ENCODE results near the gene NR4A3. TPM values are rescaled to one million over a fixed set of nuclear protein-coding genes. Genes with fewer than 3 reads are reported as not detected.

NR4A3 gene
- polyA plus RNA-seq, 1 experiment: 2.3 TPM

DNA sequence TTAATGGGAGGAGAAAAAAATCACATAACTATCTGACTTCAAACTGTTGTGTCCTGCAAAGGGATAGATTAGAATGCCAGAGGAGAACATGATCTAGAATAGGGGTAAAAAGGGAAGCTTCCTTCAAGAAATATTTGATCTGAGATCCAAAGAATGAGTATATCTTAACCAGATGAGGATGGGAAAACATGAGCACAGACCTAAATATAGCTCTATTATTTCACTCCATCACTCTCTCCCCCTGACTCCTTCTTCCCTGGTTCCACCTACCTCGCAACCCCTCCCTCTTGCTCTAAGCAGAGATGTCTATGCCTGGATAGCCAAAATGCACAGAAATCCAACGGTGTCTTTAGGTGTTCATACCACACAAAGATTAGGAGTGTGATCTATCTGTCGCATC, 36.4 kb downstream of the NR4A3 start:
- no peak overlapping the region for H3K4me3 ChIP-seq (ENCODE audit: low read depth, low read length)
- no peaks in the 10 kb centered on the region for H3K36me3 ChIP-seq (ENCODE audit: control insufficient read depth, insufficient read depth, low read length)
- no peak for DNase-seq (ENCODE audit: low read depth)
- CTCF ChIA-PET: no interaction called here
- TF ChIP-seq, protein P1, sequence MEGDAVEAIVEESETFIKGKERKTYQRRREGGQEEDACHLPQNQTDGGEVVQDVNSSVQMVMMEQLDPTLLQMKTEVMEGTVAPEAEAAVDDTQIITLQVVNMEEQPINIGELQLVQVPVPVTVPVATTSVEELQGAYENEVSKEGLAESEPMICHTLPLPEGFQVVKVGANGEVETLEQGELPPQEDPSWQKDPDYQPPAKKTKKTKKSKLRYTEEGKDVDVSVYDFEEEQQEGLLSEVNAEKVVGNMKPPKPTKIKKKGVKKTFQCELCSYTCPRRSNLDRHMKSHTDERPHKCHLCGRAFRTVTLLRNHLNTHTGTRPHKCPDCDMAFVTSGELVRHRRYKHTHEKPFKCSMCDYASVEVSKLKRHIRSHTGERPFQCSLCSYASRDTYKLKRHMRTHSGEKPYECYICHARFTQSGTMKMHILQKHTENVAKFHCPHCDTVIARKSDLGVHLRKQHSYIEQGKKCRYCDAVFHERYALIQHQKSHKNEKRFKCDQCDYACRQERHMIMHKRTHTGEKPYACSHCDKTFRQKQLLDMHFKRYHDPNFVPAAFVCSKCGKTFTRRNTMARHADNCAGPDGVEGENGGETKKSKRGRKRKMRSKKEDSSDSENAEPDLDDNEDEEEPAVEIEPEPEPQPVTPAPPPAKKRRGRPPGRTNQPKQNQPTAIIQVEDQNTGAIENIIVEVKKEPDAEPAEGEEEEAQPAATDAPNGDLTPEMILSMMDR (IDR thresholded peaks at IDR 0.05; ENCODE audit: insufficient read depth, low read depth, low read length): no peak
- POLR2A ChIA-PET: no interaction called here
- H3K27me3 ChIP-seq (ENCODE audit: control insufficient read depth, insufficient read depth, low read length): no peaks in the 10 kb centered on the region

DNA sequence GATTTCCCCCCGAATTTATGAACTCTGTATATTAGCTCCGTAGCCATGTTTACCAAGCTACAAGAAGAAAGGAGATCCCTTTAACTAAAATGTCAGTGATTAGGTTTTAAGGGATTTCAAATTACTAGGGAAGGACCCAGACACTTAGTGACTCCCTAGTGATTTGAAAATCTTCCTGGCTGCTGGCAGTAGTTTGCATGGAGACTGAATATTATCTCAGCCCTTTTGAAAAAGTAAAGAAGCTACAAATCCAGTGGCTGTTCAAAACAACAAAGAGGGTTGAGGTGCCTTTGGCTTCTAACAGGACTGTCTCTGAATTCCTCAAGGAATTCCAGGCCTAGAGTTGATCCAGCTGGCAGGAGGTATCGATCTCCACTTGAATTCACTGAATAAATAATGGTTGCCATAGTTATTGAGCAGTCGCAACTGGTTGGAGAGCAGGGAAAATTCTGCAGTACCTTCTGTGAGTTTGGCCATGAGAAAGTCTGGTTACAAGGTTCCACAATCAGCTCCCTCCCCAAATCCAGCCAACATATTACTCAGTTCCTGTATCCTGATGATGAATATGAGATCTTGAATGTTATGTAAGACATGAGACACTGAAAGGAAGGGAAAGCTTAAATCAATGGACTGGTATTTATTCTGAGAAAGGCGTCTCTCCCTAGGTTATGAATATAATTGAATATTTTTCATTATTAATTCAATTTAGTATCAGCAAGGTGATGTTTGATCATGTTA, 37.7 kb downstream of the NR4A3 start:
- no peaks in the 10 kb centered on the region for H3K36me3 ChIP-seq (ENCODE audit: control insufficient read depth, insufficient read depth, low read length)
- no peaks in the 10 kb centered on the region for H3K27me3 ChIP-seq (ENCODE audit: control insufficient read depth, insufficient read depth, low read length)
- no peak overlapping the region for H3K4me3 ChIP-seq (ENCODE audit: low read depth, low read length)
- ChIA-PET POLR2A (no interaction called here), CTCF (interaction anchor here (0.8 to 1.7 kb wide), 4 partner anchors 8 to 628 kb away, joined by 3 to 5 read pairs (median 4); no protein-coding TSS in a partner anchor)
- no peak for DNase-seq (ENCODE audit: low read depth)
- TF ChIP-seq, protein P1 (IDR thresholded peaks at IDR 0.05; ENCODE audit: insufficient read depth, low read depth, low read length): no peak

DNA sequence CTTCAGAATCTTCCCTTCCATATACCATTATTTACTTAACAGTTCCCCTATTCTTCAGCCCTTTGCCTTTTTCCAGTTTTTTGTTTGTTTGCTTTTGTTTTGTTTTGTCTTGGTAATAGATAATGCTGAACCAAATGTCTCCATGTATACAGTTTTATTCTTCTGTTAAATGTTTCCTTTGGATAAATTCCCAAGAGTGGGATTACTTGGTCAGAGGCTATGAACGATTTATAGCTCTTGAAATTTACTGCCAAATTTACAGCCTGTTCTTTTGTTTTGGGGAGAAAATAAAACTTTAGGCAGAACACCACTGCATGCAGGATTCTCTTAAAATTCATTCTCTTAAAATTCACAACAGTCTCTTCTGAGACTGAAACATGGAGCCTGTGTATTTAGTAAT, 38.6 kb downstream of the NR4A3 start:
- TF ChIP-seq, protein P1 (IDR thresholded peaks at IDR 0.05; ENCODE audit: insufficient read depth, low read depth, low read length): no peak
- Histone ChIP-seq H3K4me3 (ENCODE audit: low read depth, low read length) (no peak overlapping the region), H3K27me3 (ENCODE audit: control insufficient read depth, insufficient read depth, low read length) (no peaks in the 10 kb centered on the region), H3K36me3 (ENCODE audit: control insufficient read depth, insufficient read depth, low read length) (no peaks in the 10 kb centered on the region)
- CTCF ChIA-PET: interaction anchor here (1.2 to 1.7 kb wide), 3 partner anchors 9 to 629 kb away, joined by 3 to 5 read pairs (median 4); no protein-coding TSS in a partner anchor
- DNase-seq (ENCODE audit: low read depth): no peak
- POLR2A ChIA-PET: no interaction called here

DNA sequence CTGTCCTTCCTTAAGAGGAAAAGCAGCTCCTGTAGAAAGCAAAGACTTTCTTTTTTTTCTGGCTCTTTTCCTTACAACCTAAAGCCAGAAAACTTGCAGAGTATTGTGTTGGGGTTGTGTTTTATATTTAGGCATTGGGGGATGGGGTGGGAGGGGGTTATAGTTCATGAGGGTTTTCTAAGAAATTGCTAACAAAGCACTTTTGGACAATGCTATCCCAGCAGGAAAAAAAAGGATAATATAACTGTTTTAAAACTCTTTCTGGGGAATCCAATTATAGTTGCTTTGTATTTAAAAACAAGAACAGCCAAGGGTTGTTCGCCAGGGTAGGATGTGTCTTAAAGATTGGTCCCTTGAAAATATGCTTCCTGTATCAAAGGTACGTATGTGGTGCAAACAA, 42.3 kb downstream of the NR4A3 start:
- Histone ChIP-seq H3K4me3 (ENCODE audit: low read depth, low read length) (no peak overlapping the region), H3K36me3 (ENCODE audit: control insufficient read depth, insufficient read depth, low read length) (no peaks in the 10 kb centered on the region), H3K27me3 (ENCODE audit: control insufficient read depth, insufficient read depth, low read length) (no peaks in the 10 kb centered on the region)
- ChIA-PET POLR2A (no interaction called here), CTCF (interaction anchor here (0.5 kb wide), 1 partner anchor 39 kb away, joined by 3 read pairs; no protein-coding TSS in a partner anchor)
- TF ChIP-seq, protein P1 (IDR thresholded peaks at IDR 0.05; ENCODE audit: insufficient read depth, low read depth, low read length): no peak
- no peak for DNase-seq (ENCODE audit: low read depth)

DNA sequence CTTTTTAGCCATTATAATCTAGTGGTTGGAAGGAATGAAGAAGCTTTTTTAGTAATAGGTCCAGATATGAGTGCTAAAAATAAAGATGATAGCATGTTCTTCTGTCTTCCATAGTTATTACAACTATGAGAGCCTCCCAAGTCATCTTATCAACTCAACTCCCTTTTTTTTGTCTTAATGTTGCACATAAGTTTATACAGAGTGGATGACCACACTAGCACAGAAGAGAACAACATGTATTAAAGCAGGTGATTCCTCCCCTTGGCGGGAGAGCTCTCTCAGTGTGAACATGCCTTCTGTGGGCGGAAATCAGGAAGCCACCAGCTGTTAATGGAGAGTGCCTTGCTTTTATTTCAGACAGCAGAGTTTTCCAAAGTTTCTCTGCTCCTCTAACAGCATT, 44.7 kb downstream of the NR4A3 start:
- no peak for DNase-seq (ENCODE audit: low read depth)
- Histone ChIP-seq H3K36me3 (ENCODE audit: control insufficient read depth, insufficient read depth, low read length) (no peaks in the 10 kb centered on the region), H3K4me3 (ENCODE audit: low read depth, low read length) (no peak overlapping the region), H3K27me3 (ENCODE audit: control insufficient read depth, insufficient read depth, low read length) (no peaks in the 10 kb centered on the region)
- TF ChIP-seq, protein P1 (IDR thresholded peaks at IDR 0.05; ENCODE audit: insufficient read depth, low read depth, low read length): no peak
- ChIA-PET CTCF (interaction anchor here (1.0 to 1.1 kb wide), 3 partner anchors 10 to 42 kb away, joined by 3 to 5 read pairs (median 3); no protein-coding TSS in a partner anchor), POLR2A (no interaction called here)

All from BJ (cell line).